ENCODE results near the gene TFCP2L1. TPM values are rescaled to one million over a fixed set of nuclear protein-coding genes. Genes with fewer than 3 reads are reported as not detected.

TFCP2L1 gene
- total and polyA plus RNA-seq, 11 donors = 0.04 to 1.5 (median 0.17) TPM; not detected in 1

DNA sequence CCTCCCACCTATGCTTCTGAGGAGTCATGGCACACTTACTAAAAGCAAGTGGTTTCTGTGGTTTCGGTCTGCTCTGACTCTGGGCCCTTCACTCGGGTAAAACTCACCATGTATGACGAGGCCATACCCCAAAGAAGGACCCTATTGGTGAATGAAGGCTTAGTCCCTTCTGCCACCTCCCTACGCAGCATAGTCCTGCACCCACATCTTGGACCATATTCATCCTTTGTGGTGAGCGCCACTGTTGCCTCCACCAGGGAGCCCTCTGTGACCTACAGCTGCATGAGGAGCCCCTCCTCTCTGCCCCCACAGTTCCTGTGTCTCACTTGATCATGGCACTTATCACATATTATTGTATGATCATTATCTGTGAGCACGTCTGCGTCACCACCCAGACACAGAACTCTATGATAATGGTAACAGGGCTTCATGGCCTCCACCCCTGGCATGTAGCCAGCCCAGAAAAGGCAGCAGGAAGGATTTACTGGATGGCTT is 113.3 kb downstream of the TFCP2L1 start:
- Histone ChIP-seq H3K4me1 (peaks cover 0 to 9% (median 0%) of the 10 kb centered on the region in 12 donors), H3K4me3 (no peak overlapping the region), H3K9me3 (peaks cover 0 to 16% (median 0%) of the 10 kb centered on the region in 12 donors), H3K27me3 (no peaks in the 10 kb centered on the region), H3K27ac (no peak overlapping the region), H3K36me3 (no peaks in the 10 kb centered on the region)
- intact Hi-C loops (cut with DNase I) = no loop called here
- TF ChIP-seq, protein P1, sequence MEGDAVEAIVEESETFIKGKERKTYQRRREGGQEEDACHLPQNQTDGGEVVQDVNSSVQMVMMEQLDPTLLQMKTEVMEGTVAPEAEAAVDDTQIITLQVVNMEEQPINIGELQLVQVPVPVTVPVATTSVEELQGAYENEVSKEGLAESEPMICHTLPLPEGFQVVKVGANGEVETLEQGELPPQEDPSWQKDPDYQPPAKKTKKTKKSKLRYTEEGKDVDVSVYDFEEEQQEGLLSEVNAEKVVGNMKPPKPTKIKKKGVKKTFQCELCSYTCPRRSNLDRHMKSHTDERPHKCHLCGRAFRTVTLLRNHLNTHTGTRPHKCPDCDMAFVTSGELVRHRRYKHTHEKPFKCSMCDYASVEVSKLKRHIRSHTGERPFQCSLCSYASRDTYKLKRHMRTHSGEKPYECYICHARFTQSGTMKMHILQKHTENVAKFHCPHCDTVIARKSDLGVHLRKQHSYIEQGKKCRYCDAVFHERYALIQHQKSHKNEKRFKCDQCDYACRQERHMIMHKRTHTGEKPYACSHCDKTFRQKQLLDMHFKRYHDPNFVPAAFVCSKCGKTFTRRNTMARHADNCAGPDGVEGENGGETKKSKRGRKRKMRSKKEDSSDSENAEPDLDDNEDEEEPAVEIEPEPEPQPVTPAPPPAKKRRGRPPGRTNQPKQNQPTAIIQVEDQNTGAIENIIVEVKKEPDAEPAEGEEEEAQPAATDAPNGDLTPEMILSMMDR (IDR thresholded peaks at IDR 0.05) = no peak
- no peak for TF ChIP-seq POLR2A (IDR thresholded peaks at IDR 0.05)
- ATAC-seq = no peak
- WGBS, 4 donors = 78 to 84% (median 80%) methylated on average over 7 of the region's 7 CpGs
- DNase-seq = no peak

DNA sequence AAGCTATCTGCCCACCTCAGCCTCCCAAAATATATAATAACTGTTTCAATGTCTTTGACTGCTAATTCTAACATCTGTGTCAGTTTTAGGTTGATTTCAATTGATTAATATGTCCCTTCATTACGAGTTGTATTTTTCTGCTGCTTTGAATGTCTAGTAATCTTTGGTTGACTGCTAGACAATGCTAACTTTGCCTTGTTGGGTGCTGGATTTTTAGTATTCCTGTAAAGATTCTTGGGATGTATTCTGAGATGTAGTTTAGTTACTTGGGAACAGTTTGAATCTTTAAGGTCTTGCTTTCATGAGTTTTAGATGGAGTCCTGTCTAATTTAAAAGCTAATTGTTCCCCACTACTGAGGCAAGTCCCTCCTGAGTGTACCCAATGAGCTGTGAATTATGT is 114.4 kb downstream of the TFCP2L1 start:
- intact Hi-C loops (cut with DNase I) = no loop called here
- H3K4me3 ChIP-seq = no peak overlapping the region
- no peaks in the 10 kb centered on the region for H3K27me3 ChIP-seq
- H3K9me3 ChIP-seq = peaks cover 0 to 16% (median 0%) of the 10 kb centered on the region in 12 donors
- no peaks in the 10 kb centered on the region for H3K36me3 ChIP-seq
- no peak for DNase-seq
- ATAC-seq = no peak
- WGBS, 4 donors = 72 to 87% (median 79%) methylated on average over 1 of the region's 1 CpG
- no peak overlapping the region for H3K27ac ChIP-seq
- peaks cover 0 to 9% (median 0%) of the 10 kb centered on the region in 12 donors for H3K4me1 ChIP-seq
- TF ChIP-seq, protein P1 (IDR thresholded peaks at IDR 0.05) = no peak
- no peak for TF ChIP-seq POLR2A (IDR thresholded peaks at IDR 0.05)

DNA sequence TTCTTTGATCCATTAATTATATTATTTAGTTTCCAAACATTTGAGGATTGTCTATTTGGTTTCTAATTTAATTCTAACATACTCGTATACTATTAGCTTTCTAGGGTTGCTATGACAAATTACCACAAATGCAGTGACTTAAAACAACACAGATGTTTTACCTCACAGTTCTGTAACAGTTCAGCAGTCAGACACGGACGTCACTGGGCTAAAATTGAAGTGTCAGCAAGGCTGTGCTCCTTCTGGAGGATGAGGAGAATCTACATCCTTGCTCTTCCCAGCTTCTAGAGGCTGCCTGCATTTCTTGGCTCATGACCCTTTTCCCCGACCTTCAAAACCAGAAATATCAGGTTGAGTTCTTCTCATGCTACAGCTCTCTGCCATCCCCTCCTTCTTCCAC is 117.6 kb downstream of the TFCP2L1 start:
- DNase-seq = no peak
- TF ChIP-seq, protein P1 (IDR thresholded peaks at IDR 0.05) = no peak
- TF ChIP-seq POLR2A (IDR thresholded peaks at IDR 0.05) = no peak
- Histone ChIP-seq H3K4me1 (no peaks in the 10 kb centered on the region), H3K27me3 (no peaks in the 10 kb centered on the region), H3K4me3 (no peak overlapping the region), H3K9me3 (peaks cover 0 to 26% (median 0%) of the 10 kb centered on the region in 12 donors), H3K36me3 (no peaks in the 10 kb centered on the region), H3K27ac (no peak overlapping the region)
- intact Hi-C loops (cut with DNase I) = no loop called here
- ATAC-seq = no peak
- WGBS, 4 donors = 46 to 56% (median 49%) methylated on average over 4 of the region's 4 CpGs

Other genes starting within 250 kb of the TFCP2L1 start
- gene RNU4ATAC, start 245.7 kb upstream of the TFCP2L1 start, total RNA-seq = not detected
- gene RNU4ATAC, start 245.7 kb upstream of the TFCP2L1 start, polyA plus RNA-seq = not detected